Fibroblast of skin of left biceps (primary cell): ENCODE results near the gene BMP6.

Source experiments
- DNase-seq, 2 experiments: peaks; one replicate each; pipeline ENCODE4 v3.0.0-alpha.2; 2013; ENCODE audit warnings: low read depth in 2 of 2

Gene BMP6

GRCh38 chr6:7719364-7719850 lies 6.5 kb upstream of the BMP6 start:
- DNase-seq, result no peak

GRCh38 chr6:7720346-7720745 lies 5.6 kb upstream of the BMP6 start:
- DNase-seq, result no peak

- DNase-seq, result no peak
These were observed 4.2 kb upstream of the BMP6 start for GRCh38 chr6:7721649-7722048.

GRCh38 chr6:7723041-7723447 lies 2.9 kb upstream of the BMP6 start:
- peak; percentile 58 to 64 for DNase-seq

- no peak for DNase-seq
These were observed 2.3 kb upstream of the BMP6 start for GRCh38 chr6:7723554-7723953.

- DNase-seq, result no peak
These were observed 487 bp upstream of the BMP6 start for GRCh38 chr6:7725412-7725811.

GRCh38 chr6:7726416-7727085 lies 652 bp downstream of the BMP6 start:
- DNase-seq, result no peak

- no peak for DNase-seq
These were observed 1.4 kb downstream of the BMP6 start for GRCh38 chr6:7727086-7727945.

- no peak for DNase-seq
These were observed 2.3 kb downstream of the BMP6 start for GRCh38 chr6:7727946-7728854.

- DNase-seq, result no peak
These were observed 3.1 kb downstream of the BMP6 start for GRCh38 chr6:7728855-7729590.

GRCh38 chr6:7730001-7730783 lies 4.3 kb downstream of the BMP6 start:
- DNase-seq, result no peak

- DNase-seq, result peak; percentile 26 to 30
These were observed 4.9 kb downstream of the BMP6 start for GRCh38 chr6:7730784-7731227.

GRCh38 chr6:7731294-7731693 lies 5.4 kb downstream of the BMP6 start:
- DNase-seq, result no peak

- no peak for DNase-seq
These were observed 6.3 kb downstream of the BMP6 start for GRCh38 chr6:7732228-7732627.

GRCh38 chr6:7734707-7735383 lies 8.9 kb downstream of the BMP6 start:
- no peak for DNase-seq

GRCh38 chr6:7737106-7737505 lies 11.2 kb downstream of the BMP6 start:
- no peak for DNase-seq

- DNase-seq, result no peak
These were observed 12.0 kb downstream of the BMP6 start for GRCh38 chr6:7737867-7738266.

- no peak for DNase-seq
These were observed 16.4 kb downstream of the BMP6 start for GRCh38 chr6:7742223-7742785.

GRCh38 chr6:7745942-7746341 lies 20.0 kb downstream of the BMP6 start:
- DNase-seq, result no peak

GRCh38 chr6:7747016-7747415 lies 21.1 kb downstream of the BMP6 start:
- no peak for DNase-seq
